Measurements from ENCODE around the gene TGFBR1. TPM values are rescaled to one million over a fixed set of nuclear protein-coding genes. Genes with fewer than 3 reads are reported as not detected.

The TGFBR1 gene
- total RNA-seq, 1 donor = 51.0 TPM

GRCh38 chr9:99169982-99170761, 65.3 kb downstream of the TGFBR1 start:
- TF ChIP-seq CTCF (IDR thresholded peaks at IDR 0.05; ENCODE audit: insufficient read depth, low read depth, low read length) = no peak
- no peak for DNase-seq (ENCODE audit: low read depth)
- no peak overlapping the region for H3K4me3 ChIP-seq (ENCODE audit: low read depth, low read length)

- no peak for TF ChIP-seq CTCF (IDR thresholded peaks at IDR 0.05; ENCODE audit: insufficient read depth, low read depth, low read length)
- H3K4me3 ChIP-seq (ENCODE audit: low read depth, low read length) = no peak overlapping the region
- DNase-seq (ENCODE audit: low read depth) = no peak
Observed at GRCh38 chr9:99171225-99172123, 66.6 kb downstream of the TGFBR1 start.

GRCh38 chr9:99172124-99173091, 67.5 kb downstream of the TGFBR1 start:
- no peak for TF ChIP-seq CTCF (IDR thresholded peaks at IDR 0.05; ENCODE audit: insufficient read depth, low read depth, low read length)
- no peak overlapping the region for H3K4me3 ChIP-seq (ENCODE audit: low read depth, low read length)

GRCh38 chr9:99173570-99174504, 68.9 kb downstream of the TGFBR1 start:
- no peak overlapping the region for H3K4me3 ChIP-seq (ENCODE audit: low read depth, low read length)
- no peak for DNase-seq (ENCODE audit: low read depth)
- TF ChIP-seq CTCF (IDR thresholded peaks at IDR 0.05; ENCODE audit: insufficient read depth, low read depth, low read length) = no peak

More at GRCh38 chr9:99172124-99173091, 67.5 kb downstream of the TGFBR1 start:
- no peak for DNase-seq (ENCODE audit: low read depth)

GRCh38 chr9:99176527-99177013, 71.7 kb downstream of the TGFBR1 start:
- no peak overlapping the region for H3K4me3 ChIP-seq (ENCODE audit: low read depth, low read length)
- no peak for TF ChIP-seq CTCF (IDR thresholded peaks at IDR 0.05; ENCODE audit: insufficient read depth, low read depth, low read length)
- DNase-seq (ENCODE audit: low read depth) = no peak

All from fibroblast of villous mesenchyme (primary cell).